ENCODE data around the gene PIP4K2A. TPM values are rescaled to one million over a fixed set of nuclear protein-coding genes. Genes with fewer than 3 reads are reported as not detected.

The PIP4K2A gene
- total RNA-seq, 3 donors from 2014 or later (not counting 1 experiment from before 2014, with no cell fraction given): 311 to 423 (median 405) TPM

- no peak overlapping the region for H3K4me3 ChIP-seq (ENCODE audit: low read length)
- TF ChIP-seq, protein P1, sequence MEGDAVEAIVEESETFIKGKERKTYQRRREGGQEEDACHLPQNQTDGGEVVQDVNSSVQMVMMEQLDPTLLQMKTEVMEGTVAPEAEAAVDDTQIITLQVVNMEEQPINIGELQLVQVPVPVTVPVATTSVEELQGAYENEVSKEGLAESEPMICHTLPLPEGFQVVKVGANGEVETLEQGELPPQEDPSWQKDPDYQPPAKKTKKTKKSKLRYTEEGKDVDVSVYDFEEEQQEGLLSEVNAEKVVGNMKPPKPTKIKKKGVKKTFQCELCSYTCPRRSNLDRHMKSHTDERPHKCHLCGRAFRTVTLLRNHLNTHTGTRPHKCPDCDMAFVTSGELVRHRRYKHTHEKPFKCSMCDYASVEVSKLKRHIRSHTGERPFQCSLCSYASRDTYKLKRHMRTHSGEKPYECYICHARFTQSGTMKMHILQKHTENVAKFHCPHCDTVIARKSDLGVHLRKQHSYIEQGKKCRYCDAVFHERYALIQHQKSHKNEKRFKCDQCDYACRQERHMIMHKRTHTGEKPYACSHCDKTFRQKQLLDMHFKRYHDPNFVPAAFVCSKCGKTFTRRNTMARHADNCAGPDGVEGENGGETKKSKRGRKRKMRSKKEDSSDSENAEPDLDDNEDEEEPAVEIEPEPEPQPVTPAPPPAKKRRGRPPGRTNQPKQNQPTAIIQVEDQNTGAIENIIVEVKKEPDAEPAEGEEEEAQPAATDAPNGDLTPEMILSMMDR (IDR thresholded peaks at IDR 0.05): no peak
- Mint-ChIP-seq H3K4me3 (peak overlapping the region; percentile 85), H3K27ac (peak overlapping the region; percentile 99), H3K4me1 (peaks cover 82 to 84% of the 10 kb centered on the region in 2 donors), H3K9me3 (no peaks in the 10 kb centered on the region), H3K27me3 (ENCODE audit: low read depth in 2 of 2) (no peaks in the 10 kb centered on the region), H3K36me3 (peaks cover 7% of the 10 kb centered on the region)
- ATAC-seq (peak; percentile 89 to 98 (median 97)), DNase-seq (peak; percentile 61 to 79)
- H3K27me3 ChIP-seq (ENCODE audit: control insufficient read depth, insufficient read depth, low read length): no peaks in the 10 kb centered on the region
- peak overlapping the region; percentile 79 for H3K27ac ChIP-seq (ENCODE audit: low read length)
- 19% methylated on average over 4 of the region's 5 CpGs for WGBS (ENCODE audit: insufficient coverage)
- peaks cover 76% of the 10 kb centered on the region for H3K4me1 ChIP-seq (ENCODE audit: control insufficient read depth, insufficient read depth, low read length)
- peaks cover 37% of the 10 kb centered on the region for H3K36me3 ChIP-seq (ENCODE audit: control insufficient read depth, insufficient read depth, low read length)
- H3K9me3 ChIP-seq (ENCODE audit: control insufficient read depth, insufficient read depth, low read length): no peaks in the 10 kb centered on the region
- intact Hi-C loops (cut with micrococcal nuclease): loop anchor here (1.0 to 5.0 kb wide), 7 partner anchors 8 to 316 kb away; no protein-coding TSS in a partner anchor
Observed at GRCh38 chr10:22597138-22597537, 117.2 kb downstream of the PIP4K2A start.

DNA sequence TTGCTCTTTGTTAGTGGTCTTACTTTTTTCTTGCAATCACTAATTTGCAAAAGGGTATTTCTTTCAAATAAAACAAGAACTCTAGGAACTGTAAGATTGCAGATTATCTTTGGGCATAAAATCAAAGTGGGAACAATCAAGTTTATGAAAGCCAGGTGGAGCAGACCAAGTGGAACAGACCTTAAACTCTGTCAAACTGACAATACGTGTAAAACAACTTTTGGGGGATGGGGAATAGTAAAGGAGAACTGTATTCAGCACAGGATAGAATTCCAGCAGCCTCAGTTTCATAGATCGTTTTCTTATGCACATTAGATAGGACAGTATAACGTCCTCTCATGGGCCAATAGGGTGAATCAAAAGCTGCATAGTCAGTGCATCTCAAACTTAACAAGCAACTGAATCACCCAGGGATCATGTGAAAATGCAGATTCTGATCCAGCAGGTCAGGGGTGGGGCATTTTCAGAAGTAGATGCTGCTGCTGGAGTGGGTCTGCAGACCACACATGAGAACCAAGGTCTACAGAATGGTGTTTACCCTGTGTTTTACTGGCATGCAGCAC is 120.7 kb downstream of the PIP4K2A start:
- H3K4me3 ChIP-seq (ENCODE audit: low read length): no peak overlapping the region

GRCh38 chr10:22593026-22593425 is 121.4 kb downstream of the PIP4K2A start:
- Mint-ChIP-seq H3K9me3 (no peaks in the 10 kb centered on the region), H3K36me3 (peaks cover 21% of the 10 kb centered on the region), H3K27me3 (ENCODE audit: low read depth in 2 of 2) (no peaks in the 10 kb centered on the region), H3K27ac (peak overlapping the region; percentile 99), H3K4me3 (no peak overlapping the region), H3K4me1 (peaks cover 65 to 70% of the 10 kb centered on the region in 2 donors)
- Histone ChIP-seq H3K36me3 (ENCODE audit: control insufficient read depth, insufficient read depth, low read length) (peaks cover 51% of the 10 kb centered on the region), H3K27ac (ENCODE audit: low read length) (peak overlapping the region; percentile 2), H3K4me3 (ENCODE audit: low read length) (no peak overlapping the region), H3K27me3 (ENCODE audit: control insufficient read depth, insufficient read depth, low read length) (no peaks in the 10 kb centered on the region), H3K4me1 (ENCODE audit: control insufficient read depth, insufficient read depth, low read length) (peaks cover 39% of the 10 kb centered on the region), H3K9me3 (ENCODE audit: control insufficient read depth, insufficient read depth, low read length) (no peaks in the 10 kb centered on the region)
- no peak for ATAC-seq
- TF ChIP-seq, protein P1 (IDR thresholded peaks at IDR 0.05): no peak
- intact Hi-C loops (cut with micrococcal nuclease): no loop called here
- DNase-seq: peak in 1 of 2 donors; percentile 50
- WGBS (ENCODE audit: insufficient coverage): 45% methylated on average over 3 of the region's 3 CpGs

More for the DNA sequence above, 120.7 kb downstream of the PIP4K2A start:
- H3K4me1 ChIP-seq (ENCODE audit: control insufficient read depth, insufficient read depth, low read length): peaks cover 46% of the 10 kb centered on the region
- peak overlapping the region; percentile 99 for H3K27ac Mint-ChIP-seq
- peaks cover 67 to 76% of the 10 kb centered on the region in 2 donors for H3K4me1 Mint-ChIP-seq
- no peaks in the 10 kb centered on the region for H3K9me3 Mint-ChIP-seq
- TF ChIP-seq, protein P1 (IDR thresholded peaks at IDR 0.05): no peak
- DNase-seq (no peak), ATAC-seq (no peak)
- no peaks in the 10 kb centered on the region for H3K27me3 ChIP-seq (ENCODE audit: control insufficient read depth, insufficient read depth, low read length)
- H3K4me3 Mint-ChIP-seq: no peak overlapping the region
- H3K27ac ChIP-seq (ENCODE audit: low read length): peak overlapping the region; percentile 17
- H3K9me3 ChIP-seq (ENCODE audit: control insufficient read depth, insufficient read depth, low read length): no peaks in the 10 kb centered on the region
- H3K27me3 Mint-ChIP-seq (ENCODE audit: low read depth in 2 of 2): no peaks in the 10 kb centered on the region
- WGBS (ENCODE audit: insufficient coverage): 96% methylated on average over 3 of the region's 3 CpGs
- H3K36me3 ChIP-seq (ENCODE audit: control insufficient read depth, insufficient read depth, low read length): peaks cover 46% of the 10 kb centered on the region
- peaks cover 14% of the 10 kb centered on the region for H3K36me3 Mint-ChIP-seq
- intact Hi-C loops (cut with micrococcal nuclease): no loop called here

Data from natural killer cell (primary cell).